ENCODE results near the gene SH3RF3. TPM values are rescaled to one million over a fixed set of nuclear protein-coding genes. Genes with fewer than 3 reads are reported as not detected.

Gene SH3RF3
- total and polyA plus RNA-seq, 5 donors: 5.7 to 8.8 (median 8.1) TPM

DNA sequence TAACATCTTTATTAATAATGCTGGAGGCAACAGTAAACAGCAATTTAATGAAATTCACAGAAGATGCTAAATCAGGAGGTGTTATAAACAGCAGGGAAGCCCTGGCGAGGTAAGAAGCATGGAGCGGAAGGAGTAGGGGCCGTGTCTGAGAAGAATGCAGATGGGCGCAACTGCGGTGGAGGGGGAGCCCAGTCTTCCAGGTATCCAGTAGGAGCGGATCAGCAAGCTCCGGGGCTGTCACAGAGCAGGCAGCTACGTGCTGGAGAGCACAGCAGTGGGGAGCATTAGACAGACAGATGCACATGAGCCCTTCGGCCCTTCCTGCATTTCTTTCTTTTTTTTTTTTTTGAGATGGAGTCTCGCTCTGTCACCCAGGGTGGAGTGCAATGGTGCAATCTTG, 82.3 kb downstream of the SH3RF3 start:
- no peaks in the 10 kb centered on the region for H3K9me3 ChIP-seq (ENCODE audit: control insufficient read depth, low read length)
- WGBS: 89% methylated on average over 10 of the region's 10 CpGs
- intact Hi-C loops (cut with DNase I): no loop called here
- ATAC-seq (no peak), DNase-seq (no peak)
- no peaks in the 10 kb centered on the region for H3K27me3 ChIP-seq (ENCODE audit: control insufficient read depth, insufficient read depth)
- H3K27ac ChIP-seq (ENCODE audit: low read length): no peak overlapping the region
- H3K4me1 ChIP-seq (ENCODE audit: control insufficient read depth, insufficient read depth, low read length): peaks cover 21% of the 10 kb centered on the region
- no peak overlapping the region for H3K4me3 ChIP-seq (ENCODE audit: low read length)

- 95% methylated on average over 10 of the region's 10 CpGs for WGBS
Measured at GRCh38 chr2:109212836-109213563, 84.0 kb downstream of the SH3RF3 start.

GRCh38 chr2:109213646-109214433, 84.8 kb downstream of the SH3RF3 start:
- intact Hi-C loops (cut with DNase I): no loop called here
- H3K4me1 ChIP-seq (ENCODE audit: control insufficient read depth, insufficient read depth, low read length): peaks cover 25% of the 10 kb centered on the region

More at GRCh38 chr2:109212836-109213563, 84.0 kb downstream of the SH3RF3 start:
- H3K27me3 ChIP-seq (ENCODE audit: control insufficient read depth, insufficient read depth): no peaks in the 10 kb centered on the region
- intact Hi-C loops (cut with DNase I): no loop called here
- H3K27ac ChIP-seq (ENCODE audit: low read length): no peak overlapping the region
- no peaks in the 10 kb centered on the region for H3K9me3 ChIP-seq (ENCODE audit: control insufficient read depth, low read length)
- H3K4me1 ChIP-seq (ENCODE audit: control insufficient read depth, insufficient read depth, low read length): peaks cover 23% of the 10 kb centered on the region
- DNase-seq (no peak), ATAC-seq (no peak)
- no peak overlapping the region for H3K4me3 ChIP-seq (ENCODE audit: low read length)

DNA sequence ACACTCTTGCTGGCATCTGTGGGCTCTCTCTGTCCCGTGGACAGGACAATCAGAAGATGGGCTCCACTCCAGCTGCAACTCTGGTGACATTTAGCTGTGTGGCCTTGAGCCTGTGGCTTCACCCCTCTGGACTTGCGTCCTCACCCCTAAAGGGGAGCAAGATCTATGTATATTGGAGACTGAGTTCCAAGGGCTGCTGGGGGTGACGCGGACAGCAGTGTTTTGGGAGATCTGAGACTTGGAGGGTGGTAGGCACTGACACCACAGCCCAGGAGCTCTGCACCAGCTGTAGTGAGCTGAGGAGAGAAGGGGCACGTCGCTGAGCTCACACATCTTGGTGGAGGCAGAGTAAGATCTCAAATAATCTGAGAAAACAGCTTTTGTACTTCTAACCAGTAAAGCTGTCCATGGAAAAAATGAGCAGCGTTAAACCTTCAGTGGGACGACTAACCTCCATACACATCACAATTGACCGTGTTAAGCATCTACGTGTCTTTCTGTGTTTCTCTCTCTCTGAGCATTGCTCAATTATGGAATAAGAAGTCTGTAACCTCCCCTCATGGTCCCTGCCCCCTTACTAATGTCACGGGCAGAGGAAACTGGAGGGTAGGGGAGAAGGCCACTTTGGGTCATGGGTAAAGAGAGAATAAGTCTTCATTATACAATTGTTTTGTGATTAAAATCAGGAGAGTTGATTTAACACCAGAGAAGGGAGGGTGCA, 85.8 kb downstream of the SH3RF3 start:
- peaks cover 23% of the 10 kb centered on the region for H3K4me1 ChIP-seq (ENCODE audit: control insufficient read depth, insufficient read depth, low read length)

More at GRCh38 chr2:109213646-109214433, 84.8 kb downstream of the SH3RF3 start:
- Histone ChIP-seq H3K9me3 (ENCODE audit: control insufficient read depth, low read length) (no peaks in the 10 kb centered on the region), H3K4me3 (ENCODE audit: low read length) (no peak overlapping the region), H3K27ac (ENCODE audit: low read length) (no peak overlapping the region), H3K27me3 (ENCODE audit: control insufficient read depth, insufficient read depth) (no peaks in the 10 kb centered on the region)
- DNase-seq: peak in 2 of 3 donors; percentile 51 to 64
- ATAC-seq: peak; percentile 38 to 72
- WGBS: 70% methylated on average over 16 of the region's 16 CpGs

GRCh38 chr2:109215866-109216265, 86.9 kb downstream of the SH3RF3 start:
- no peaks in the 10 kb centered on the region for H3K9me3 ChIP-seq (ENCODE audit: control insufficient read depth, low read length)
- H3K27me3 ChIP-seq (ENCODE audit: control insufficient read depth, insufficient read depth): no peaks in the 10 kb centered on the region
- H3K27ac ChIP-seq (ENCODE audit: low read length): no peak overlapping the region
- H3K4me3 ChIP-seq (ENCODE audit: low read length): no peak overlapping the region
- DNase-seq: no peak
- 95% methylated on average over 11 of the region's 11 CpGs for WGBS
- peaks cover 23% of the 10 kb centered on the region for H3K4me1 ChIP-seq (ENCODE audit: control insufficient read depth, insufficient read depth, low read length)
- no peak for ATAC-seq
- intact Hi-C loops (cut with DNase I): no loop called here

More for the DNA sequence above, 85.8 kb downstream of the SH3RF3 start:
- Histone ChIP-seq H3K4me3 (ENCODE audit: low read length) (no peak overlapping the region), H3K9me3 (ENCODE audit: control insufficient read depth, low read length) (no peaks in the 10 kb centered on the region), H3K27ac (ENCODE audit: low read length) (no peak overlapping the region), H3K27me3 (ENCODE audit: control insufficient read depth, insufficient read depth) (no peaks in the 10 kb centered on the region)
- intact Hi-C loops (cut with DNase I): no loop called here
- WGBS: 88% methylated on average over 11 of the region's 11 CpGs
- ATAC-seq (peak in 1 of 2 donors; percentile 30), DNase-seq (no peak)

DNA sequence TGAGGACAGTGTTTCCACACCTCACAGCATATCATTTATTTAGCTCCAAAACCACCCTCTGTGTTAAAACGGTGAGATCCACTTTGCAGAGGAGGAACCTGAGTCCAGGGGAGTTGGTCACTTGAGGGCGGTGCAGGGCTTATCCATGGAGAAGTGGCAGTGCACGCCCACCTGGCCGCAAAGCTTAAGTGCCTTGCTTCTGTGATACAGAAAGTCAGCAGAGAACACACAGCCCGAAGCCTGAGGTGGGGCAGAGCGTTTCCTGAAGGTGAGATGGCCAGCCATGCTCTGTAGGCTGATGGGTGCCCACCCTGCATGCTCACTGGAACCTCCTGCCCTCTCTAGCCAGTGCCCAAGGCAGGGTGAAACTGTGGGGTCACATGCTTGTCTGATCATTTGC, 87.3 kb downstream of the SH3RF3 start:
- ATAC-seq: no peak
- H3K9me3 ChIP-seq (ENCODE audit: control insufficient read depth, low read length): no peaks in the 10 kb centered on the region
- H3K27me3 ChIP-seq (ENCODE audit: control insufficient read depth, insufficient read depth): no peaks in the 10 kb centered on the region
- 86% methylated on average over 6 of the region's 6 CpGs for WGBS
- intact Hi-C loops (cut with DNase I): no loop called here
- no peak overlapping the region for H3K4me3 ChIP-seq (ENCODE audit: low read length)
- DNase-seq: no peak
- H3K27ac ChIP-seq (ENCODE audit: low read length): no peak overlapping the region
- peaks cover 23% of the 10 kb centered on the region for H3K4me1 ChIP-seq (ENCODE audit: control insufficient read depth, insufficient read depth, low read length)

DNA sequence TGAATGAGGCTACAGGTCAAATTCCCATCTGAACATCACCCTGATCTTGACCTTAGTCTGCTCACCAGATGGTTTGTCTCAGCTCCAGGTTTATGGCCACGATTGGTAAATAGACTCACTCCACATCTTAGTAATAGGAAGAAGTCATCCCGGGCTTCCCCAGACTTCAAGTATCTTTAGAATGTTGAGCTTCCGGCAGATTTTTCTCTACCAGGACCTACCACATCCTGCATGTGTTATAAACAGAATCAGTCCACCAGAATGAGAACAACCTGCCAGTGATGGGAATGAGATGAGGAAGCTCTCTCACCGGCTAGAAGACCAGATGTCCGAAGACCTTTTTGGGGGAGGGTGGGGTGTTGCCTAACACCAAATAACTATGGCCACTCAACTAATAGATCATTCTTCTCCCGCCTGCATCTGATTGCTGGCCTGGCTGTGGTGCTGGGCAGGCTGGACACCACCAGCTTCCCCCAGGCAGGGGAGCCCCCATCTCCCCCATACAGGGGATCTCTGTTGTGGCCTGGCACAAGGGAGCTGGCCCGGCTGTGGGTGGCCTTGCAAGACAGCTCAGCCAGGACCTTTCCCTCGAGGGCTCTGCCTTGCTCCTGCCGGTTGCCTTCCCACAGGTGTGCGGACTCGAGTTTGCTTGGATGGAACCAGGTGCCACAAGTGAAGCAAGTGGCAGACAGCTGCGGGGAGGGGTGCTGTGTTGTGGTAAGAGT, 88.5 kb downstream of the SH3RF3 start:
- 79% methylated on average over 12 of the region's 12 CpGs for WGBS
- intact Hi-C loops (cut with DNase I): no loop called here
- Histone ChIP-seq H3K4me1 (ENCODE audit: control insufficient read depth, insufficient read depth, low read length) (peaks cover 23% of the 10 kb centered on the region), H3K27ac (ENCODE audit: low read length) (no peak overlapping the region), H3K9me3 (ENCODE audit: control insufficient read depth, low read length) (no peaks in the 10 kb centered on the region), H3K4me3 (ENCODE audit: low read length) (no peak overlapping the region), H3K27me3 (ENCODE audit: control insufficient read depth, insufficient read depth) (no peaks in the 10 kb centered on the region)
- ATAC-seq: no peak
- DNase-seq: no peak

DNA sequence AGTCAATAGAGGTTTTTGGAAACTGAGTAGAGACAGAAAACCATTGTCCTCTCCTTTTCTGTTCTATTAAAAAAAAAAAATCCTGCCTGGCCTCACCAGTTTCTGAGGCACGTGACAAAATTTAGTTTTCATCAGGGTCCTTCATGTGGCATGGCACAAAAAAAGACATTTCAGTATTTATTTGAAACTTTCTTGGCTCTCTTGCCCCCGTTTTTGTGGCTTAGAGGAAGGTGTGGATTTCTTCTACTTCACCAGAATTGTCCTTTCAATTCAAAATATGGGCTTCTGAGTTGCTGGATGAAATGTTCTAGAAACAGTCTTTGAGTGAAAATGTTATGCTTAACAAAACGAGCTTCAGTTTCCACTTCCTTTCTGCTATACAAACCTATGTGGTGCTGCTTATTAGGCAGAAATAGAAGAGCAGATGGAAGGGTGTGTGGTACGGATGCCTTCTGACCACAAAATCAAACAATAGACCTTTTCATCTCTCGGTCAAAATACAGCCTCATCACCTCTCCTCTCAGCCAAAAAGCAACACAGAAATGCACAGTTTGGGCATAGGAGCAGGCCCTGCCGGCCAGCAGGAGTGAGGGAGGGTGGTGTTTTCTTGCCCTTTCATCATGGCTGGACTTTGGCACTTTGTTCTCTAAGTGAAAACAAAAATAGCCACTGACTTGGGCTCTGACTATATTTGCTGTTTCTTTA, 89.2 kb downstream of the SH3RF3 start:
- peaks cover 23% of the 10 kb centered on the region for H3K4me1 ChIP-seq (ENCODE audit: control insufficient read depth, insufficient read depth, low read length)
- no peak overlapping the region for H3K27ac ChIP-seq (ENCODE audit: low read length)
- no peak for DNase-seq
- intact Hi-C loops (cut with DNase I): no loop called here
- peak in 1 of 2 donors; percentile 31 for ATAC-seq
- WGBS: 56% methylated on average over 6 of the region's 6 CpGs
- H3K27me3 ChIP-seq (ENCODE audit: control insufficient read depth, insufficient read depth): no peaks in the 10 kb centered on the region
- H3K9me3 ChIP-seq (ENCODE audit: control insufficient read depth, low read length): no peaks in the 10 kb centered on the region
- H3K4me3 ChIP-seq (ENCODE audit: low read length): no peak overlapping the region

DNA sequence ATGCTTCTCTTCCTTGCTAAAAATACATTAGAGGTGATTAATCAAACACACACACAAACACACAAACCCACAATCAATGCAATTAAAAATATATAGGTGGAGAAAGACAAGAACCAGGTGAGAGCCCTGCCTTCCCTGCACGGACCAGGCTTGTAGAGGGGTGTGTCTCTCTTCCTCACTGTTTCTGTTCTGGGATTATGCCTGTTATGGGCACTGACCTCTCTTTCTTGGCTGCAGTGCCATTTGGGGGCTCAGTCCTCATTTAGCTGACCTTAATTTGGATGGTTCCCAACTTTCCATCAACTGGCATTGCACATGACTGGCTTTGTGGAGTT, 89.8 kb downstream of the SH3RF3 start:
- H3K4me3 ChIP-seq (ENCODE audit: low read length): no peak overlapping the region
- ATAC-seq: no peak
- DNase-seq: no peak
- intact Hi-C loops (cut with DNase I): no loop called here
- no peaks in the 10 kb centered on the region for H3K9me3 ChIP-seq (ENCODE audit: control insufficient read depth, low read length)
- no peaks in the 10 kb centered on the region for H3K27me3 ChIP-seq (ENCODE audit: control insufficient read depth, insufficient read depth)
- 52% methylated on average over 1 of the region's 1 CpG for WGBS
- H3K4me1 ChIP-seq (ENCODE audit: control insufficient read depth, insufficient read depth, low read length): peaks cover 17% of the 10 kb centered on the region
- peak overlapping the region; percentile 48 for H3K27ac ChIP-seq (ENCODE audit: low read length)

DNA sequence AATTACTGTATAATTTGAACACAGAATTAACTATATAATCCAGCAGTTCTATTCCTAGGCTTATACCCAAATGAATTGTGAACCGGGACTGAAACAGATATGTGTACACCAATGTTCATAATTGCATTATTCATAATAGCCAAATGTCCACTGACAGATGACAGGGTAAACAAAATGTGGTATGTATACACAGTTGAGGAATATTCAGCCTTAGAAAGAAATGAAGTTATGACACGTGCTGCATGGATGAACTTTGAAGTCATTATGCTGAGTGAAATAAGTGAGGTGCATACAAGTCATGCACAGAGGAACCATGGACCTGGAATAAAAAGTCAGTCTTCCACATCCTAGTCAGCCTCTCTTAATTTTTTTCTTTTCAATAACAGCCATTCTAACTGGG, 91.9 kb downstream of the SH3RF3 start:
- 93% methylated on average over 2 of the region's 2 CpGs for WGBS
- peaks cover 11% of the 10 kb centered on the region for H3K4me1 ChIP-seq (ENCODE audit: control insufficient read depth, insufficient read depth, low read length)
- DNase-seq (no peak), ATAC-seq (no peak)
- no peak overlapping the region for H3K27ac ChIP-seq (ENCODE audit: low read length)
- H3K4me3 ChIP-seq (ENCODE audit: low read length): no peak overlapping the region
- H3K27me3 ChIP-seq (ENCODE audit: control insufficient read depth, insufficient read depth): no peaks in the 10 kb centered on the region
- intact Hi-C loops (cut with DNase I): no loop called here
- no peaks in the 10 kb centered on the region for H3K9me3 ChIP-seq (ENCODE audit: control insufficient read depth, low read length)
